Measurements from ENCODE around the gene RESF1.

- TF ChIP-seq ZNF713 (CRISPR knock-in tag; IDR thresholded peaks at IDR 0.05) (no peak), POLR2A (IDR thresholded peaks at IDR 0.05; ENCODE audit: insufficient read depth in 1 of 2, low read depth in 2 of 2, low read length in 2 of 2) (no peak), NFYB (CRISPR knock-in tag; IDR thresholded peaks at IDR 0.05) (no peak)
Observed at GRCh38 chr12:31991146-31991545, 31.9 kb downstream of the RESF1 start.
